Spleen (tissue), 11 donors: ENCODE data around the gene FBXO38. TPM values are rescaled to one million over a fixed set of nuclear protein-coding genes. Genes with fewer than 3 reads are reported as not detected.

Experiments used
- DNase-seq: peaks from one replicate; pipeline ENCODE4 v3.0.0-alpha.2; 2020
- H3K27ac ChIP-seq, 8 donors: fragments of 200-600 bp; sonication (generic) in 7 of 8; 1 replicate in 4 of 8; 2 replicates in 4 of 8; pipeline versions ENCODE4 v1.5.0 to v1.8.0; 2016 to 2021; ENCODE audit warnings: inconsistent platforms in 4 of 8, mild to moderate bottlenecking in 4 of 8, moderate library complexity in 1 of 8
- H3K27me3 ChIP-seq, 7 donors: fragments of 200-600 bp; sonication (generic) in 6 of 7; replicated peaks in 1 of 7; 1 replicate in 4 of 7; 2 replicates in 3 of 7; pipeline versions ENCODE4 v1.5.0 to v1.8.0; 2016 to 2021; ENCODE audit warnings: inconsistent platforms in 3 of 7, mild to moderate bottlenecking in 1 of 7
- H3K36me3 ChIP-seq, 6 donors: fragments of 200-600 bp; sonication (generic) in 5 of 6; 1 replicate in 4 of 6; 2 replicates in 2 of 6; pipeline versions ENCODE4 v1.5.0 to v1.8.0; 2016 to 2021; ENCODE audit warnings: inconsistent platforms in 2 of 6
- H3K4me1 ChIP-seq, 6 donors: fragments of 200-600 bp; sonication (generic) in 5 of 6; 1 replicate in 3 of 6; 2 replicates in 3 of 6; pipeline versions ENCODE4 v1.5.0 to v1.8.0; 2016 to 2021; ENCODE audit warnings: inconsistent platforms in 3 of 6
- H3K4me3 ChIP-seq, 8 donors: fragments of 200-600 bp; sonication (generic) in 7 of 8; 1 replicate in 4 of 8; 2 replicates in 4 of 8; pipeline versions ENCODE4 v1.5.0 to v1.8.0; 2016 to 2021; ENCODE audit warnings: inconsistent platforms in 4 of 8, mild to moderate bottlenecking in 4 of 8, moderate library complexity in 2 of 8
- H3K9me3 ChIP-seq, 8 donors: fragments of 200-600 bp; sonication (generic) in 7 of 8; 1 replicate in 4 of 8; 2 replicates in 4 of 8; pipeline versions ENCODE4 v1.5.0 to v1.8.0; 2016 to 2021; ENCODE audit warnings: inconsistent platforms in 4 of 8
- CTCF ChIP-seq, 11 experiments: fragments of 200-600 bp in 7 of 11; fragments of 450-650 bp in 4 of 11; sonication (generic) in 4 of 11; IDR thresholded peaks in 8 of 11; conservative IDR thresholded peaks in 3 of 11; 1 replicate in 7 of 11; 2 replicates in 4 of 11; pipeline versions ENCODE4 v1.4.0 to v1.8.0; 2016 to 2021; ENCODE audit warnings: antibody characterized with exemption in 11 of 11, inconsistent platforms in 4 of 11, mild to moderate bottlenecking in 1 of 11
- POLR2A ChIP-seq, 3 donors: fragments of 450-650 bp; IDR thresholded peaks; one replicate each; pipeline ENCODE4 v1.5.1; 2017; ENCODE audit warnings: antibody characterized with exemption in 3 of 3, mild to moderate bottlenecking in 1 of 3
- POLR2AphosphoS5 ChIP-seq, 3 donors: sonication (generic); formaldehyde crosslinking; IDR thresholded peaks; one replicate each; pipeline ENCODE4 v1.5.1; 2017; ENCODE audit warnings: antibody characterized with exemption in 3 of 3
- WGBS, 5 donors: extraction: QIAGEN DNeasy Blood & Tissue Kit in 3 of 5; methylation state at CpG; one replicate each; pipeline versions ENCODE4 v1.1.5 to v1.1.7; 2013 to 2018; 5-methylcytosine and 5-hydroxymethylcytosine counted together
- intact Hi-C: fragments of 100-400 bp; cut with DNase I; formaldehyde crosslinking; loops from one replicate; pipeline ENCODE4 v1.15.0; 2023; ENCODE audit warnings: low total_unique reads
- polyA plus RNA-seq, 3 donors: library from polyadenylated mRNA; stranded (reverse); fragments of 200-250 nt; gene quantifications; one replicate each; pipeline ENCODE4 v1.2.1, GENCODE V29; 2013
- total RNA-seq, 7 donors: library from RNA; depleted of rRNA in 3 of 7; stranded (reverse); fragments of >200 nt in 3 of 7; fragmentation: NEBNext Ultra II Directional in 4 of 7; extraction: Animal tissue kit (Norgen Biotek cat#: 25700) in 4 of 7; gene quantifications; one replicate each; pipeline versions ENCODE4 v1.1.0 to v1.2.1, GENCODE V29; 2016 to 2021
- donor health status: healthy with polysubstance abuse.
- donor health status: DM: no; HTN: no; CAD: no; lungs with moderate emphysema.
- donor health status: DM: no; HTN: no; CAD: no.
- donor health status: Bipolar disorder and iron deficiency.
- donor health status: healthy.
- donor health status: DM: no; HTN: no; CAD: no.
- donor health status: DM: yes; HTN: yes; CAD: no.

FBXO38 gene
- total and polyA plus RNA-seq, 10 donors = 14.3 to 119 (median 66.3) TPM

DNA sequence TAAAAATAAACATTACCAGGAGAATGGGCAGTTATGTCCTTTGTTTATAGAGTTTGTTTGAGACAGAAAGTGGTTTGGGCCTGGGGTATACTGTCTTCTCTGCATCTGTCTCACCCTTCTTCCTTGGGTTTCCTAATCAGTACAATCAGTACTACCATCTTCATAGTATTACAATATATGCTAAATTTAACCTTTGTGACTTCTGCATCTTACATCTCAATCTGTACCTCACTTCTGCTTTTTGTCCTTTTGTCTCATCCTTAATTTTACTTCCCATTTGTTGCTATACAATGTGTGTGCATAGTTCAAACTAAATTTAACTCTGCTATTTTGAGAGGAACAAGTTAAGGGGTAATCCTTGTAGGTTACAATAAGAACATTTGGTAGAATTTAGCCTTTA lies 19.6 kb downstream of the FBXO38 start:
- H3K9me3 ChIP-seq = no peaks in the 10 kb centered on the region
- TF ChIP-seq POLR2A (IDR thresholded peaks at IDR 0.05) = no peak
- TF ChIP-seq CTCF (IDR thresholded peaks at IDR 0.05 in 8 of 11, conservative IDR thresholded peaks at IDR 0.05 in 3 of 11) = no peak
- TF ChIP-seq POLR2AphosphoS5 (IDR thresholded peaks at IDR 0.05) = no peak
- intact Hi-C loops = no loop called here
- peaks cover 0 to 58% (median 39%) of the 10 kb centered on the region in 6 donors for H3K4me1 ChIP-seq
- no peaks in the 10 kb centered on the region for H3K27me3 ChIP-seq
- no peak overlapping the region for H3K4me3 ChIP-seq
- no peak for DNase-seq
- peaks cover 0 to 100% (median 67%) of the 10 kb centered on the region in 6 donors for H3K36me3 ChIP-seq
- peak overlapping the region in 5 of 8 donors; percentile 41 to 77 (median 75) for H3K27ac ChIP-seq

- Histone ChIP-seq H3K36me3 (peaks cover 0 to 100% (median 76%) of the 10 kb centered on the region in 6 donors), H3K27ac (no peak overlapping the region), H3K9me3 (no peaks in the 10 kb centered on the region), H3K4me1 (peaks cover 0 to 33% (median 25%) of the 10 kb centered on the region in 6 donors), H3K27me3 (no peaks in the 10 kb centered on the region), H3K4me3 (no peak overlapping the region)
- TF ChIP-seq CTCF (IDR thresholded peaks at IDR 0.05 in 8 of 11, conservative IDR thresholded peaks at IDR 0.05 in 3 of 11) = no peak
- no peak for TF ChIP-seq POLR2A (IDR thresholded peaks at IDR 0.05)
- TF ChIP-seq POLR2AphosphoS5 (IDR thresholded peaks at IDR 0.05) = no peak
- intact Hi-C loops = no loop called here
- no peak for DNase-seq
- WGBS, 5 donors = 77 to 96% (median 93%) methylated on average over 3 of the region's 3 CpGs
Observed at GRCh38 chr5:148406406-148406805, 22.6 kb downstream of the FBXO38 start.

DNA sequence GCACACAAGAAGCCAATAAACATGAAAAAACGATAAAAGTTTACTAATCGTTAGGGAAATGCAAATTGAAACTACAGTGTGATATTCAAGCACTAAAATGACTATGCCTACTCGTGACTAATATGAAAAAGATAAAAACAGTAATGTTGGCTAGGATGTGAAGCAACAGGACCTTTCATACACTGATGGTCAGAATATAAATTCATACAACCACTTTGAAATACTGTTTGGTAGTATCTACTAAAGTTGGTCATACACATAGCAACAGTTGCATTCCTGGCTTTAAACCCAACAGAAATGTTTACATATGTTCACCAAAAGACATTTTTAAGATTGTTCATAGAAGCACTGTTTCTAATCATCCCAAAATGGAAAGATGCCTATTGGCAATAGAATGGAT lies 24.3 kb downstream of the FBXO38 start:
- no peak for DNase-seq
- H3K4me1 ChIP-seq = peaks cover 0 to 16% (median 10%) of the 10 kb centered on the region in 6 donors
- peaks cover 0 to 100% (median 80%) of the 10 kb centered on the region in 6 donors for H3K36me3 ChIP-seq
- intact Hi-C loops = no loop called here
- no peak overlapping the region for H3K27ac ChIP-seq
- 59 to 87% (median 84%) methylated on average over 3 of the region's 3 CpGs for whole genome bisulfite sequencing, 5 donors
- H3K4me3 ChIP-seq = no peak overlapping the region
- H3K27me3 ChIP-seq = no peaks in the 10 kb centered on the region
- H3K9me3 ChIP-seq = no peaks in the 10 kb centered on the region
- TF ChIP-seq CTCF (IDR thresholded peaks at IDR 0.05 in 8 of 11, conservative IDR thresholded peaks at IDR 0.05 in 3 of 11) (no peak), POLR2AphosphoS5 (IDR thresholded peaks at IDR 0.05) (no peak), POLR2A (IDR thresholded peaks at IDR 0.05) (no peak)

DNA sequence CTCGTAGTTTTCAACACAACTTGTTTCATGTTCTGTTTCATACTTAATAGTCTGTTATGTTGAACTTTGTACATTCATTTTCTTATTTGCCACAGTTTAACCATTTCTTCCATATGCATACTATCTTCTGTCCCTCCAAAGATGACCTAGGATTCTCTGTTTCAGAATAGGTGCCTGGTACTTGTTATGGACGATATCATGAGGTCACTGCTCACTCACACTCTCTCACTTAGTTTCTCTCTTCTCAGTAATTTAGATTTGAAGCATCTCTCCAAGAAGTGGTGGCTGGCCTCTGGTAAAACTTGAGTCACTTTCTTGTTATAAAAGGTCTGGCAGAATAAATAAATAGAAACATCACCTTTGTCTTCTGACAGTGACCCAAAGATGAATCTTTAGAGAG lies 28.4 kb downstream of the FBXO38 start:
- DNase-seq = no peak
- Histone ChIP-seq H3K4me1 (no peaks in the 10 kb centered on the region), H3K27me3 (no peaks in the 10 kb centered on the region), H3K27ac (no peak overlapping the region), H3K9me3 (no peaks in the 10 kb centered on the region), H3K4me3 (no peak overlapping the region), H3K36me3 (peaks cover 0 to 100% (median 92%) of the 10 kb centered on the region in 6 donors)
- no peak for TF ChIP-seq POLR2AphosphoS5 (IDR thresholded peaks at IDR 0.05)
- no peak for TF ChIP-seq POLR2A (IDR thresholded peaks at IDR 0.05)
- no peak for TF ChIP-seq CTCF (IDR thresholded peaks at IDR 0.05 in 8 of 11, conservative IDR thresholded peaks at IDR 0.05 in 3 of 11)
- WGBS, 5 donors = 90 to 95% (median 91%) methylated on average over 2 of the region's 2 CpGs
- intact Hi-C loops = no loop called here
